KOPT-K1 (cell line): ENCODE data around the gene RYR2.
"Not testable (repeated sequence)": the region's sequence is repeated elsewhere in the genome, so short reads cannot be mapped to it uniquely, and the experiment has no call there.

Experiments used
- H3K27ac ChIP-seq: fragments of 200-600 bp; sonication (generic); 2 replicates; pipeline ENCODE4 v1.5.1; 2016; ENCODE audit warnings: antibody characterized with exemption, mild to moderate bottlenecking, low read depth, low read length; ENCODE audit not compliant: poor library complexity, severe bottlenecking
- H3K36me3 ChIP-seq: fragments of 200-600 bp; sonication (generic); 2 replicates; pipeline ENCODE4 v1.5.1; 2017; ENCODE audit warnings: antibody characterized with exemption, mild to moderate bottlenecking, low read length, moderate library complexity; ENCODE audit not compliant: insufficient read depth
- H3K9me3 ChIP-seq: fragments of 200-600 bp; sonication (generic); 2 replicates; pipeline ENCODE4 v1.5.1; 2017; ENCODE audit warnings: antibody characterized with exemption, low read length, mild to moderate bottlenecking; ENCODE audit not compliant: insufficient read depth, poor library complexity, severe bottlenecking

The RYR2 gene

GRCh38 chr1:237834461-237834860 is 792.5 kb downstream of the RYR2 start:
- no peaks in the 10 kb centered on the region for H3K9me3 ChIP-seq

GRCh38 chr1:237838320-237838719 is 796.3 kb downstream of the RYR2 start:
- no peak overlapping the region for H3K27ac ChIP-seq
- no peaks in the 10 kb centered on the region for H3K36me3 ChIP-seq
- H3K9me3 ChIP-seq: no peaks in the 10 kb centered on the region

More at GRCh38 chr1:237834461-237834860, 792.5 kb downstream of the RYR2 start:
- Histone ChIP-seq H3K27ac (no peak overlapping the region), H3K36me3 (no peaks in the 10 kb centered on the region)

- Histone ChIP-seq H3K36me3 (no peaks in the 10 kb centered on the region), H3K27ac (no peak overlapping the region), H3K9me3 (no peaks in the 10 kb centered on the region)
Measured at GRCh38 chr1:237838904-237839534, 797.0 kb downstream of the RYR2 start.

GRCh38 chr1:237841485-237841884 is 799.5 kb downstream of the RYR2 start:
- Histone ChIP-seq H3K9me3 (no peaks in the 10 kb centered on the region), H3K27ac (no peak overlapping the region), H3K36me3 (no peaks in the 10 kb centered on the region)

- not testable (repeated sequence) for H3K9me3 ChIP-seq, H3K27ac ChIP-seq, H3K36me3 ChIP-seq
Measured at GRCh38 chr1:237843516-237843915, 801.5 kb downstream of the RYR2 start.

GRCh38 chr1:237851210-237851845 is 809.3 kb downstream of the RYR2 start:
- no peaks in the 10 kb centered on the region for H3K9me3 ChIP-seq
- H3K27ac ChIP-seq: no peak overlapping the region
- H3K36me3 ChIP-seq: no peaks in the 10 kb centered on the region

- Histone ChIP-seq H3K9me3 (no peaks in the 10 kb centered on the region), H3K36me3 (no peaks in the 10 kb centered on the region), H3K27ac (no peak overlapping the region)
Measured at GRCh38 chr1:237852342-237852741, 810.4 kb downstream of the RYR2 start.

- Histone ChIP-seq H3K36me3 (no peaks in the 10 kb centered on the region), H3K27ac (no peak overlapping the region), H3K9me3 (no peaks in the 10 kb centered on the region)
Measured at GRCh38 chr1:237857455-237857854, 815.5 kb downstream of the RYR2 start.

GRCh38 chr1:237858992-237859391 is 817.0 kb downstream of the RYR2 start:
- H3K36me3 ChIP-seq: no peaks in the 10 kb centered on the region
- H3K27ac ChIP-seq: no peak overlapping the region
- no peaks in the 10 kb centered on the region for H3K9me3 ChIP-seq

- H3K27ac ChIP-seq: no peak overlapping the region
- H3K9me3 ChIP-seq: no peaks in the 10 kb centered on the region
- H3K36me3 ChIP-seq: no peaks in the 10 kb centered on the region
Measured at GRCh38 chr1:237861944-237862343, 820.0 kb downstream of the RYR2 start.

- H3K27ac ChIP-seq: no peak overlapping the region
- no peaks in the 10 kb centered on the region for H3K36me3 ChIP-seq
- no peaks in the 10 kb centered on the region for H3K9me3 ChIP-seq
Measured at GRCh38 chr1:237863234-237863633, 821.2 kb downstream of the RYR2 start.

GRCh38 chr1:237864338-237865244 is 822.6 kb downstream of the RYR2 start:
- Histone ChIP-seq H3K36me3 (no peaks in the 10 kb centered on the region), H3K27ac (no peak overlapping the region), H3K9me3 (no peaks in the 10 kb centered on the region)

GRCh38 chr1:237867380-237867888 is 825.5 kb downstream of the RYR2 start:
- H3K36me3 ChIP-seq: no peaks in the 10 kb centered on the region
- H3K27ac ChIP-seq: no peak overlapping the region
- H3K9me3 ChIP-seq: no peaks in the 10 kb centered on the region

GRCh38 chr1:237868817-237869600 is 827.0 kb downstream of the RYR2 start:
- Histone ChIP-seq H3K36me3 (no peaks in the 10 kb centered on the region), H3K9me3 (no peaks in the 10 kb centered on the region), H3K27ac (no peak overlapping the region)
